Cardiac atrium fibroblast (primary cell): ENCODE results near the gene OR1I1. TPM values are rescaled to one million over a fixed set of nuclear protein-coding genes. Genes with fewer than 3 reads are reported as not detected.

Experiments used
- total RNA-seq: library from RNA; depleted of rRNA; stranded (reverse); fragments of >200 nt; gene quantifications from 2 replicates; pipeline ENCODE4 v1.2.3, GENCODE V29; 2015

The OR1I1 gene
- not detected in 2 replicates for total RNA-seq

GRCh38 chr19:15081911-15082310 lies at the start of gene OR1I1:
Gene OR1I1, plus strand, starts transcription at chr19:15082211. Its CDS starts 4,855 bp downstream, at chr19:15087066.

GRCh38 chr19:15048885-15049541 lies 33.0 kb upstream of the OR1I1 start, which contains the start of gene CASP14:
Gene CASP14, plus strand, starts transcription at chr19:15049480. Its CDS starts 2,772 bp downstream, at chr19:15052252.

GRCh38 chr19:15107061-15108010 lies 25.3 kb downstream of the OR1I1 start, which contains the start of gene SYDE1:
Gene SYDE1, plus strand, starts transcription at chr19:15107401. Its CDS starts 33 bp downstream, at chr19:15107434.

Other genes with a start within 250 kb of the OR1I1 start
- gene OR7A5, start 247.0 kb upstream of the OR1I1 start, total RNA-seq: not detected in 2 replicates
- gene OR7C1, start 247.0 kb upstream of the OR1I1 start, total RNA-seq: not detected in 2 replicates
- gene OR7A10, start 233.3 kb upstream of the OR1I1 start, total RNA-seq: not detected in 2 replicates
- gene OR7A17, start 196.1 kb upstream of the OR1I1 start, total RNA-seq: not detected in 2 replicates
- not detected in 2 replicates for gene OR7C2, start 140.7 kb upstream of the OR1I1 start, total RNA-seq
- not detected in 2 replicates for gene SLC1A6, start 102.3 kb upstream of the OR1I1 start, total RNA-seq
- gene CASP14, start 32.7 kb upstream of the OR1I1 start, total RNA-seq: not detected in 2 replicates
- gene SYDE1, start 25.2 kb downstream of the OR1I1 start, total RNA-seq: 59.6 and 61.6 TPM in 2 replicates
- 143 and 213 TPM in 2 replicates for gene NOTCH3, start 118.8 kb downstream of the OR1I1 start, total RNA-seq
- not detected in 2 replicates for gene EPHX3, start 150.2 kb downstream of the OR1I1 start, total RNA-seq